PFSK-1 (cell line): Measurements from ENCODE around the gene BIK.

ENCODE experiments used
- POLR2AphosphoS5 ChIP-seq: IDR thresholded peaks from 2 replicates; pipeline ENCODE4 v1.6.1; 2012; ENCODE audit warnings: low read depth, mild to moderate bottlenecking, control low read depth, low read length, moderate library complexity
- TAF1 ChIP-seq: IDR thresholded peaks from 2 replicates; pipeline ENCODE4 v1.6.1; 2012; ENCODE audit warnings: low read length, control low read depth, borderline replicate concordance; ENCODE audit not compliant: insufficient read depth
- TF ChIP-seq, protein P1 (sequence below), 2 experiments: IDR thresholded peaks; 2 replicates each; pipeline versions ENCODE4 v1.6.1 to v1.8.0; 2011 to 2012; ENCODE audit warnings: low read depth in 2 of 2, low read length in 2 of 2, control low read depth in 1 of 2, inconsistent platforms in 1 of 2, mild to moderate bottlenecking in 1 of 2, moderate library complexity in 1 of 2; ENCODE audit not compliant: insufficient read depth in 1 of 2

DNA sequence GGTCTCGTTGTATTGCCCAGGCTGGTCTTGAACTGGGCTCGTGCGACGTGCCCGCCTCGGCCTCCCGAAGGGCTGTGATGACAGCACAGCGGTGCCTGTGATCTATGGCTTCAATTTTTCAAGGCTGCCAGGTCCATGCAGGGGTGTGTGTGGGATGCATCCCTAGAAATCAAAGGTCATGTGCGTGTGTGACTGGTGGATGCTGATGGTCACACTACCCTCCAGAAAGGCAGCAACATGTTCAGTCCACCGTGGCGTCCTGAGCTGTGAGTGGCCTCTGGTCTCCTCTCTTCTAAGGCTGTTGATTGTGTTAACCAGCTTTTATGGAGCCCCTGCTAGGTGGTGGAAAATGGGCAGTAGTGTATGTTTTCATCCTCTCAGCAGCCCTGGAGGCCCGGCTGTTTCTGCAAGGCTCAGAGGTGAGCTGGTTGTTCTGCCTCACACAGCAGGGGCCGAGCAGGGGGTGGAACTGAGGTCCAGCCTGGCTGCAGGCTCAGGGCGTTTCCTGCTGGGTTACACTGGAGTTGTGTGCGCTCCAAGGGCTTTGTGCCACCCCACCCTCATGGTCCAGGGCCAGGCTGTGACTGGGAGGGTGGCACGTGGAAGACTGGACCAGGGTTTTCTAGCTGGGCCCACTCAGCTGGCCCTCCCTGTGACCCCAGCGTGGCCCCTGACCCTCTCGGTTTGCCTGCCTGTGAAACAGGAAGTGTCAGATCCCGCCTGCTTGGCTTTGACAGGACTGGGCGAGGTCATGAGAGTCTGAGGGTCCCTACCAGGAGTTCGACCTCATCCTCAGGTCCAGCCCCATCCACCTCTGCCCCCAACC, 7.7 kb downstream of the BIK start:
- TF ChIP-seq, protein P1, sequence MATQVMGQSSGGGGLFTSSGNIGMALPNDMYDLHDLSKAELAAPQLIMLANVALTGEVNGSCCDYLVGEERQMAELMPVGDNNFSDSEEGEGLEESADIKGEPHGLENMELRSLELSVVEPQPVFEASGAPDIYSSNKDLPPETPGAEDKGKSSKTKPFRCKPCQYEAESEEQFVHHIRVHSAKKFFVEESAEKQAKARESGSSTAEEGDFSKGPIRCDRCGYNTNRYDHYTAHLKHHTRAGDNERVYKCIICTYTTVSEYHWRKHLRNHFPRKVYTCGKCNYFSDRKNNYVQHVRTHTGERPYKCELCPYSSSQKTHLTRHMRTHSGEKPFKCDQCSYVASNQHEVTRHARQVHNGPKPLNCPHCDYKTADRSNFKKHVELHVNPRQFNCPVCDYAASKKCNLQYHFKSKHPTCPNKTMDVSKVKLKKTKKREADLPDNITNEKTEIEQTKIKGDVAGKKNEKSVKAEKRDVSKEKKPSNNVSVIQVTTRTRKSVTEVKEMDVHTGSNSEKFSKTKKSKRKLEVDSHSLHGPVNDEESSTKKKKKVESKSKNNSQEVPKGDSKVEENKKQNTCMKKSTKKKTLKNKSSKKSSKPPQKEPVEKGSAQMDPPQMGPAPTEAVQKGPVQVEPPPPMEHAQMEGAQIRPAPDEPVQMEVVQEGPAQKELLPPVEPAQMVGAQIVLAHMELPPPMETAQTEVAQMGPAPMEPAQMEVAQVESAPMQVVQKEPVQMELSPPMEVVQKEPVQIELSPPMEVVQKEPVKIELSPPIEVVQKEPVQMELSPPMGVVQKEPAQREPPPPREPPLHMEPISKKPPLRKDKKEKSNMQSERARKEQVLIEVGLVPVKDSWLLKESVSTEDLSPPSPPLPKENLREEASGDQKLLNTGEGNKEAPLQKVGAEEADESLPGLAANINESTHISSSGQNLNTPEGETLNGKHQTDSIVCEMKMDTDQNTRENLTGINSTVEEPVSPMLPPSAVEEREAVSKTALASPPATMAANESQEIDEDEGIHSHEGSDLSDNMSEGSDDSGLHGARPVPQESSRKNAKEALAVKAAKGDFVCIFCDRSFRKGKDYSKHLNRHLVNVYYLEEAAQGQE (IDR thresholded peaks at IDR 0.05; ENCODE audit: insufficient read depth in 1 of 2, low read depth in 2 of 2, low read length in 2 of 2) = no peak
- TF ChIP-seq POLR2AphosphoS5 (no peak), TAF1 (no peak)
